Endothelial cell of umbilical vein (primary cell): ENCODE data around the gene SHISA9. TPM values are rescaled to one million over a fixed set of nuclear protein-coding genes. Genes with fewer than 3 reads are reported as not detected.

ENCODE experiments used
- BruUV-seq: library from RNA; stranded (reverse); fragments of 400-500 nt; replicated peaks from 2 replicates; lab custom pipeline; 2021; lab: Mats Ljungman, UMichigan
- CTCF ChIA-PET: fragments of 300-600, 350-600 bp; sonication (Branson Sonifier 250); formaldehyde crosslinking; loops from one replicate; lab custom pipeline; 2021; ENCODE audit warnings: antibody characterized with exemption, inconsistent platforms; lab: Charles Lee
- POLR2A ChIA-PET: fragments of 300-600, 350-600 bp; sonication (Branson Sonifier 250); formaldehyde crosslinking; loops from one replicate; lab custom pipeline; 2021; ENCODE audit warnings: antibody characterized with exemption, inconsistent platforms; lab: Charles Lee
- DNase-seq: peaks from one replicate; pipeline ENCODE4 v3.0.0-alpha.2; 2011; ENCODE audit warnings: low read depth, low spot score
- FAIRE-seq: peaks from 2 replicates; lab custom pipeline; 2011; peaks lifted over from hg19 to GRCh38; lab: Jason Lieb, UNC
- H2AFZ ChIP-seq: 2 replicates; pipeline ENCODE4 v1.6.0; 2012; ENCODE audit warnings: low read depth, low read length, control low read depth, inconsistent platforms
- H3K27ac ChIP-seq: 2 replicates; pipeline ENCODE4 v1.5.1; 2011; ENCODE audit warnings: low read depth, mild to moderate bottlenecking, control low read depth, low read length, moderate library complexity; ENCODE audit not compliant: insufficient read depth
- H3K27me3 ChIP-seq, 2 experiments: 2 replicates each; pipeline versions ENCODE4 v1.6.0 to v1.6.1; 2011; ENCODE audit warnings: low read length in 2 of 2, mixed read lengths in 1 of 2; ENCODE audit not compliant: control insufficient read depth in 2 of 2, insufficient read depth in 2 of 2
- H3K36me3 ChIP-seq, 2 experiments: 2 replicates in 1 of 2; 3 replicates in 1 of 2; pipeline ENCODE4 v1.5.1; 2011; ENCODE audit warnings: low read length in 2 of 2, mild to moderate bottlenecking in 1 of 2, moderate library complexity in 1 of 2; ENCODE audit not compliant: control insufficient read depth in 2 of 2, insufficient read depth in 2 of 2; ENCODE audit errors: extremely low read depth in 1 of 2
- H3K4me1 ChIP-seq: 3 replicates; pipeline ENCODE4 v1.5.1; 2011; ENCODE audit warnings: mild to moderate bottlenecking, low read length; ENCODE audit not compliant: control insufficient read depth, insufficient read depth; ENCODE audit errors: extremely low read depth
- H3K4me2 ChIP-seq: 2 replicates; pipeline ENCODE4 v1.6.1; 2011; ENCODE audit warnings: low read length, control low read depth, mixed read lengths; ENCODE audit not compliant: insufficient read depth
- H3K4me3 ChIP-seq, 3 experiments: fragments of 200-600 bp in 1 of 3; sonication (generic), shearing (Covaris generic) in 1 of 3; replicated peaks in 1 of 3; 2 replicates each; pipeline ENCODE4 v1.5.1; 2011 to 2016; ENCODE audit warnings: control low read depth in 3 of 3, low read length in 3 of 3, mild to moderate bottlenecking in 2 of 3, inconsistent platforms in 1 of 3, low read depth in 1 of 3, moderate library complexity in 1 of 3; ENCODE audit not compliant: insufficient read depth in 1 of 3
- H3K79me2 ChIP-seq: 2 replicates; pipeline ENCODE4 v1.6.0; 2012; ENCODE audit warnings: low read length, inconsistent platforms; ENCODE audit not compliant: control insufficient read depth, insufficient read depth
- H3K9ac ChIP-seq: replicated peaks from 2 replicates; pipeline ENCODE3; 2011; ENCODE audit warnings: low read length, control low read depth; ENCODE audit not compliant: insufficient read depth; ENCODE audit errors: extremely low read depth
- H3K9me1 ChIP-seq: replicated peaks from 3 replicates; pipeline ENCODE4 v1.6.0; 2011; ENCODE audit warnings: mild to moderate bottlenecking, low read length; ENCODE audit not compliant: control insufficient read depth, insufficient read depth; ENCODE audit errors: extremely low read depth
- H3K9me3 ChIP-seq: replicated peaks from 2 replicates; pipeline ENCODE4 v1.5.1; 2012; ENCODE audit warnings: low read length, inconsistent platforms; ENCODE audit not compliant: control insufficient read depth, insufficient read depth
- H4K20me1 ChIP-seq: replicated peaks from 2 replicates; pipeline ENCODE3; 2011; ENCODE audit warnings: mild to moderate bottlenecking, low read length; ENCODE audit not compliant: control insufficient read depth, insufficient read depth; ENCODE audit errors: extremely low read depth
- CTCF ChIP-seq, 2 donors: IDR thresholded peaks; 1 replicate in 1 of 2; 2 replicates in 1 of 2; pipeline ENCODE4 v1.5.1; 2011; ENCODE audit warnings: low read length in 2 of 2, mild to moderate bottlenecking in 2 of 2, moderate library complexity in 2 of 2, control low read depth in 1 of 2, inconsistent platforms in 1 of 2, low read depth in 1 of 2; ENCODE audit not compliant: insufficient read depth in 1 of 2; ENCODE audit errors: extremely low read depth in 1 of 2
- EZH2 ChIP-seq: IDR thresholded peaks from 2 replicates; pipeline ENCODE4 v1.6.1; 2012; ENCODE audit warnings: borderline replicate concordance, low read depth, mild to moderate bottlenecking, moderate library complexity, low read length, inconsistent platforms; ENCODE audit not compliant: severe bottlenecking
- FOS ChIP-seq: IDR thresholded peaks from 2 replicates; pipeline ENCODE4 v1.6.1; 2011; ENCODE audit warnings: mild to moderate bottlenecking, low read length, moderate library complexity, borderline replicate concordance; ENCODE audit not compliant: insufficient read depth
- GATA2 ChIP-seq: IDR thresholded peaks from 2 replicates; pipeline ENCODE4 v1.7.0; 2011; ENCODE audit warnings: low read depth, mild to moderate bottlenecking, moderate library complexity, mixed read lengths, low read length; ENCODE audit not compliant: insufficient read length, insufficient read depth
- JUN ChIP-seq: IDR thresholded peaks from 2 replicates; pipeline ENCODE4 v1.6.1; 2011; ENCODE audit warnings: borderline replicate concordance, low read depth; ENCODE audit not compliant: insufficient read length, insufficient read depth
- MYC ChIP-seq: IDR thresholded peaks from one replicate; pipeline ENCODE4 v1.6.1; 2011; ENCODE audit warnings: mild to moderate bottlenecking, low read depth, low read length
- POLR2A ChIP-seq: IDR thresholded peaks from 2 replicates; pipeline ENCODE4 v1.6.1; 2012; ENCODE audit warnings: low read depth, mild to moderate bottlenecking, control low read depth, low read length
- POLR2AphosphoS5 ChIP-seq: IDR thresholded peaks from 2 replicates; pipeline ENCODE4 v1.6.1; 2012; ENCODE audit warnings: low read depth, mild to moderate bottlenecking, control low read depth, low read length, moderate library complexity; ENCODE audit not compliant: insufficient read depth
- dilution Hi-C: fragments of 300-500 bp; cut with MboI; formaldehyde crosslinking; loops from one replicate; pipeline ENCODE4 v1.15.0; 2019; ENCODE audit warnings: low sequenced_read_pairs; ENCODE audit not compliant: extremely low pct_ligation_motif_present
- intact Hi-C: fragments of 100-400 bp; cut with micrococcal nuclease; formaldehyde crosslinking; loops from one replicate; pipeline ENCODE4 v1.10.0; 2022
- polyA plus RNA-seq, 4 experiments: library from polyadenylated mRNA; depleted of rRNA in 3 of 4; stranded (reverse) in 3 of 4; unstranded in 1 of 4; fragments of >200 nt; gene quantifications; 2 replicates each; pipeline versions ENCODE4 v1.2.1 to v1.2.3, GENCODE V29; 2011 to 2012; ENCODE audit warnings: missing spikeins in 1 of 4
- total RNA-seq: library from RNA; stranded (reverse); gene quantifications from 2 replicates; pipeline ENCODE4 v1.2.3, GENCODE V29; 2021
- TF ChIP-seq, protein P1 (sequence below): IDR thresholded peaks from 2 replicates; pipeline ENCODE4 v1.6.1; 2011; ENCODE audit not compliant: insufficient read depth, insufficient read length

The SHISA9 gene
- total and polyA plus RNA-seq, 2 donors (not counting 3 experiments of a cell fraction or from before 2014, with no cell fraction given), result not detected

- no peak overlapping the region for H3K27ac ChIP-seq
- H3K27me3 ChIP-seq, result no peaks in the 10 kb centered on the region
- BruUV-seq, result no TSS peak
- ChIA-PET POLR2A (no interaction called here), CTCF (no interaction called here)
- FAIRE-seq, result no peak
- peaks cover 2% of the 10 kb centered on the region for H3K9me3 ChIP-seq
- H3K9me1 ChIP-seq, result no peaks in the 10 kb centered on the region
- H4K20me1 ChIP-seq, result no peaks in the 10 kb centered on the region
- dilution Hi-C loops (no loop called here), intact Hi-C loops (no loop called here)
- no peaks in the 10 kb centered on the region for H3K4me1 ChIP-seq
- H3K36me3 ChIP-seq, result no peaks in the 10 kb centered on the region
- H3K9ac ChIP-seq, result no peak overlapping the region
- H3K4me3 ChIP-seq, result no peak overlapping the region
- TF ChIP-seq GATA2 (no peak), POLR2AphosphoS5 (no peak), MYC (no peak), EZH2 (no peak), FOS (no peak), CTCF (IDR thresholded peaks at IDR 0.05; ENCODE audit: extremely low read depth in 1 of 2, insufficient read depth in 1 of 2, low read depth in 1 of 2, low read length in 2 of 2) (no peak), POLR2A (no peak), JUN (no peak)
- TF ChIP-seq, protein P1, sequence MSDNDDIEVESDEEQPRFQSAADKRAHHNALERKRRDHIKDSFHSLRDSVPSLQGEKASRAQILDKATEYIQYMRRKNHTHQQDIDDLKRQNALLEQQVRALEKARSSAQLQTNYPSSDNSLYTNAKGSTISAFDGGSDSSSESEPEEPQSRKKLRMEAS, result no peak
- no peak overlapping the region for H3K4me2 ChIP-seq
- DNase-seq, result no peak
- no peaks in the 10 kb centered on the region for H3K79me2 ChIP-seq
- no peak overlapping the region for H2AFZ ChIP-seq
Observed at GRCh38 chr16:13013043-13013442, 111.6 kb downstream of the SHISA9 start.
